Ureter (tissue), 1 donor: ENCODE results near the gene PKP3. TPM values are rescaled to one million over a fixed set of nuclear protein-coding genes. Genes with fewer than 3 reads are reported as not detected.
"Not testable (repeated sequence)": the region's sequence is repeated elsewhere in the genome, so short reads cannot be mapped to it uniquely, and the experiment has no call there.

Source experiments
- DNase-seq: peaks from one replicate; pipeline ENCODE4 v3.0.0-alpha.2; 2020; ENCODE audit warnings: low spot score
- total RNA-seq: library from RNA; stranded (reverse); gene quantifications from one replicate; pipeline ENCODE4 v1.2.4, GENCODE V29; 2023
- donor health status: DM: yes; HTN: yes; CAD: no.

Gene PKP3
- total RNA-seq, 1 donor from 2014 or later = 78.5 TPM

DNA sequence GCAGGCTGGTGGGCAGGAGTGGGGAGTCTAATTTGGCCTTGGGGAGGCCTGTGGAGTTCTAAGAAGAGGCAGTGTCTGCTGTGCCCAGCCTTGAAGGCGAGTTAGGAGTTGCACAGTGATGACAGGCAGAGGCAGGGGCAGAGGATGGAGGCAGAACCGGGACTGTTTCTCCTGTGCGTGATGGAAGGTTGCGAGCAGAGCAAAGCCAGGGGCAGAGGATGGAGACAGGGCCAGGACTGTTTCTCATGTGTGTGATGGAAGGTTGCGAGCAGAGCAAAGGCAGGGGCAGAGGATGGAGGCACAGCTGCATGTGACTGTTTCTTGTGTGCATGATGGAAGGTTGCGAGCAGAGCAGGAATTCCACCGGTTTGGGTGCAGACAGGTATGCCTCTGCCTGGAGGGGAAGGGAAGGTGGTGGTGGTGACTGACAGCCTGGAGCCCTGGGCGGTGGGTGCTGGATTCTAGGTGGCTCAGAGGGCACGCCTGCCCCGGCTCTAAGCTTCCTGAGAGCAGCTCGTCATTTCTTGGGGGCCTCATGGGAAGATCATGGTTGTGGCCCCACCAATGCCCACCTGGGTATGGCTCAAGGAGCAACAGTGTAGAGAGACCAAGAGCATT is 16.0 kb upstream of the PKP3 start:
- DNase-seq = no peak

- no peak for DNase-seq
Measured at GRCh38 chr11:379205-380094, 14.6 kb upstream of the PKP3 start.

DNA sequence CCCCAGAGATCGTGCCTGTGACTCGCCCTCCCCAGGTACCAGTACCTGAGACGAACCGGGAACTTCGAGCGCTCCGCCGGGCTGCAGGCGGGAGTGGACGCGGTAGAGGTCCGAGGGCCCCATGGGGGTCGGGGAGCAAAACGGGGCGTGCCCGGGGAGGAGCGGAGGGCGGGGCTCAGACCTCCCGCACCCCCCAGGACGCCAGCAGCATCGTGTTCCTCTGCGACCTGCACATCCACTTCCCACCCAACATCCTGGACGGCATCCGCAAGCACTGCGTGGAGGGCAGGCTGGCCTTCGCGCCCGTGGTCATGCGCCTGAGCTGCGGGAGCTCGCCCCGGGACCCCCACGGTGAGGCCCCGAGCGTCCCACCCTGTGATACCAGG is 13.9 kb upstream of the PKP3 start:
- DNase-seq = no peak

GRCh38 chr11:380491-380890 is 13.5 kb upstream of the PKP3 start:
- no peak for DNase-seq

DNA sequence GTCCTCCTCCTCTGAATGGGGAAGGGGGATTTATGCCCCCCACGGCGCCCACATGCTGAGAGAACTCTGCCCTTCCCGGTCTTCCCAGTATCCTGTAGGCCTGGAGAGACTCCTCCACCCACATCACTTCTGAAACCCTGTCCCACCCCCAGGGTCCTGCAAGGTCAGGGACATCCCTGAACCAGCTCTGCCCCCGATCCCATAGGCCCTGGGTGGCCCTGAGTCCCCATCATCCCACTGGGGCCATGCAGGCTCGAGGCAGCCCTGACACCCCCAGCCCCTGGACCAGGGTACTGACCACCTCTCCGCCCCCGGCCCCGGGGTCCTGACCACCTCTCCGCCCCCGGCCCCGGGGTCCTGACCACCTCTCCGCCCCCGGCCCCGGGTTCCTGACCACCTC is 13.0 kb upstream of the PKP3 start:
- DNase-seq = no peak

DNA sequence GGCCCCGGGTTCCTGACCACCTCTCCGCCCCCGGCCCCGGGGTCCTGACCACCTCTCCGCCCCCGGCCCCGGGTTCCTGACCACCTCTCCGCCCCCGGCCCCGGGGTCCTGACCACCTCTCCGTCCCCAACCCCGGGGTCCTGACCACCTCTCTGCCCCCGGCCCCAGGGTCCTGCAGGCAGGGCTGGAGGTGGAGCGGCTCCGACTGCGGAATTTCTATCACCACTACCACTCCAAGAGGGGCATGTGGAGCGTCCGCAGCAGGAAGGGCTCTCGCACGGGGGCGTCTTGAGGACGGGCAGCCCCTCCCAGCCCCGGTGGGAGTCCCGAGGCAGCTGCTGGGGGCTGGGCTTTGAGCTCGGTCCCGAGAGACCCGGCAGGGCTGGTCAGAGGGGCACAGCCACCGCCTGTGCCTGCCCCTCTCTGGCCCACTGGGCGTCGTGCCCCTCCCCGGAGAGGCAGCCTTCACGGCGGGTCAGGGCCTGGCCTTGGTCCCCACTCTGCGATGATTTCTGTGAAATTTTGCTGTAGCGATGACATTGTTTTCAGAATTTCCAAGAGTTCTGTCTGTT is 12.4 kb upstream of the PKP3 start:
- DNase-seq = no peak

DNA sequence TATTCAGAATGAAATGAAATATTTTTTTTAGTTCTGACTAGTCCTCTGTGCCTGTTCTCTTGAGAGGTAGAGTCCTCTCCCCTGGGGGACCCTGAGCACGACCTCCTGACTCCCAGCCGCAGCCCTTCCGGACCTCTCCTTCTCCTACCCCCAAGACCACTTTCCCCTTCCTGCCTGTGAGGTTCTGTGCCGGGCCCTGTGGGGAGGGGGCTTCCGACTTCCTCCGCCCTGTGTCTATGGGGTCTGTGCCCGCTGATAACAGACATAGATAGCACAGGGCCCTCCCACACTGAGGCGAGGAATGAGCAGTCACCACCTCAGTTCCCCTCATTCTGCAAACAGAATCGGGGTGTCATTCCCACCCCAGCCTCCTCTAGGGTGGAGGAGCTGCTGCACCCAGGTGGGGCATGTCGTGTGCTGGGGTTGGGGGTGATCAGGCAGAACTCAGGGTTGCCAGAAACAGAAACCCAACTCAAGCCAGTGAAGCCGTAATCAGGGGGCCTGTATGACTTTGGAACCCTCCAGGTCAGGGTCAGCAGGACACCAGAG is 11.9 kb upstream of the PKP3 start:
- no peak for DNase-seq

DNA sequence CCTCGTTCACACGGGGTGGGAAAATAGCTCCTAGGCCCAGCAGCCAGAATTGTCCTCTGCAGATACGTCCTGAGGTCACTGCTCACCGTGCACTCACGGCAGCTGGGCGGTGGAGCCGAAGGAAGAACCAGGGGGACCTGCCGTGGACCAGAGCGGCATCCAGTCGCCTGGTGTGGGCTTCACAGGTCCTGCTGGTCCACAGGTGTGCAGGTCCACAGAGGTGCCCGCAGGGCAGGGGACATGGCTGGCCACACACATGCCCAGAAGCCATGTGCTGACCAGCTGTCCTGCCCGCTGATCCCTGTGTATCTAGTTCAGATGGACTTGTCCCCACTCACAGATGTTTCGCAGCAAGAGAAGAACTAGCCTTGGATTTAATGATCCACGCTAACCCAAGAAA is 10.6 kb upstream of the PKP3 start:
- DNase-seq = no peak

GRCh38 chr11:384511-384910 is 9.5 kb upstream of the PKP3 start:
- DNase-seq = no peak

GRCh38 chr11:385594-386351 is 8.2 kb upstream of the PKP3 start:
- no peak for DNase-seq

DNA sequence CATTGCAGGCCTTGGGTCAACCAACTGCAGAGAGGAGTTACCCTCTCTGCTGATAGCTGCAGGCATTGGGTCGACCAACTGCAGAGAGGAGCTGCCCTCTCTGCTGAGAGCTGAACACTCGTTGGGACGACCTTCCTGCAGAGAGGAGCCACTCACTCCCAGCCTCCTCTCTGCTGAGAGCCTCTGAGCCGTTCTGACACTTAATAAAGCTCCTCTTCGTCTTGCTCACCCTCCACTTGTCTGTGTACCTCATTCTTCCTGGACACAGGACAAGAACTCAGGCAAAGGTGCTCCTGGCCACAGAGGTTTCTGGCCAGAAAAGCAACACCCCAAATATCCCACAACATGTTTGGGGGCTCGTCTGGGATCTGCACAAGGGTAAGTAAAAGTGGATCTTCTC is 7.5 kb upstream of the PKP3 start:
- no peak for DNase-seq

DNA sequence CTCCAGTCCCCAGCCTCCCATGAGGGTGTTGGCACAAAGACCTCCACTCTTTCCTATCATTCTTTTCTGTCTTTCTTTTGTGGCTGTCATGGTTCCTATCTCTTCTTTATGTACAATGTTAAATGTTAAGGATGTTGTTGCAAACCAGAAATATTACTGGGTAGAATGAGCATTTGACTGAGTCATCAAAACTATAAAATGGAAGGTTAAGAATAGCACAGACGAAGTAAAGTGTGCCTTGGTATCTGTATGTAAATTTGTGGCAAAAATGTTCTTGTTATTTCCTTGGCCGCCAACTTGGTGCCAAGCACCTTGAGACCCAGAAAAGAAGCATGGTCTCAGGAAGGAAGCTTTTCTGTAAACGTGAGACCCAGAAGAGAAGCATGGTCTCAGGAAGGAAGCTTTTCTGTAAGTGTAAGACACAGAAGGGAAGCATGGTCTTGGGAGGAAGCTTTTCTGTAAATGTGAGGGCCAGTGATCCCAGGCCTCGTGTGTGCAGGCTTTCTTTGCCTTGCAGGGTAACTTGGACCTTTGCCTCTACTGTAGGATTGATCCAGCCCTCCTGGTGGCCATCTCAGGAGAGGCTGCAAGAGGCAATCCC is 6.7 kb upstream of the PKP3 start:
- DNase-seq = no peak

DNA sequence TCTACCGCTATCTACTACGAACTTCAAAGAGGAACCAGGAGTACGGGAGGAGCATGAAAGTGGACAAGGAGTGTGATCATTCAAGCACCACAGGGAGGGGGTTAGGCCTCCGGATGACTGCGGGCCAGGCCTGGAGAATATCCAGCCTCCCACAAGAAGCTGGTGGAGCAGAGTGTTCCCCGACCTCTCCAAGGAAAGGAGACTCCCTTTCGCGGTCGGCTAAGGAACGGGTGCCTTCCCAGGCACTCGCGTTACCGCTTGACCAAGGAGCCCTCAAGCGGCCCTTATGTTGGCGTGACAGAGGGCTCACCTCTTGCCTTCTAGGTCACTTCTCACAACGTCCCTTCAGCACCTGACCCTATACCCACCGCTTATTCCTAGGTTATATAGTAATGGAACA is 4.6 kb upstream of the PKP3 start:
- not testable (repeated sequence) for DNase-seq

DNA sequence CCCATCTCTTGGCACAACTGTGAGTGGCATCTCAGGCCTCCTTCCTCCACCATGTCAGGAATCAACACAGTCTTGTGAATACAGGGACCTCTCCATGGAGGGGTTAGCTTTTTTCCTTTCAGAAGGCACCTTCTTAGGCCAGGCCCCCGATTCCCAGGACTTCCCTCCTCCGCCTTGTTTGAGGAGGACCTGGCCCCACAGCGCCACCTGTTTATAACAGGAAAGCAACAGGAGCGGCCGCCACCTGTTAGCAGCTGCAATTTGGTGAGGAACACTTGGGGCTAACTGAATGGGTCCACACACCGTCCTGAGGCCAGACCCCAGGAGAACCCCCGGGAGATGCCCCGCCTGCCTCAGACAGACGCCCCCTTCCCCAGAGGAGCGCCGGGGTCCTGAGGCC is 3.8 kb upstream of the PKP3 start:
- no peak for DNase-seq

DNA sequence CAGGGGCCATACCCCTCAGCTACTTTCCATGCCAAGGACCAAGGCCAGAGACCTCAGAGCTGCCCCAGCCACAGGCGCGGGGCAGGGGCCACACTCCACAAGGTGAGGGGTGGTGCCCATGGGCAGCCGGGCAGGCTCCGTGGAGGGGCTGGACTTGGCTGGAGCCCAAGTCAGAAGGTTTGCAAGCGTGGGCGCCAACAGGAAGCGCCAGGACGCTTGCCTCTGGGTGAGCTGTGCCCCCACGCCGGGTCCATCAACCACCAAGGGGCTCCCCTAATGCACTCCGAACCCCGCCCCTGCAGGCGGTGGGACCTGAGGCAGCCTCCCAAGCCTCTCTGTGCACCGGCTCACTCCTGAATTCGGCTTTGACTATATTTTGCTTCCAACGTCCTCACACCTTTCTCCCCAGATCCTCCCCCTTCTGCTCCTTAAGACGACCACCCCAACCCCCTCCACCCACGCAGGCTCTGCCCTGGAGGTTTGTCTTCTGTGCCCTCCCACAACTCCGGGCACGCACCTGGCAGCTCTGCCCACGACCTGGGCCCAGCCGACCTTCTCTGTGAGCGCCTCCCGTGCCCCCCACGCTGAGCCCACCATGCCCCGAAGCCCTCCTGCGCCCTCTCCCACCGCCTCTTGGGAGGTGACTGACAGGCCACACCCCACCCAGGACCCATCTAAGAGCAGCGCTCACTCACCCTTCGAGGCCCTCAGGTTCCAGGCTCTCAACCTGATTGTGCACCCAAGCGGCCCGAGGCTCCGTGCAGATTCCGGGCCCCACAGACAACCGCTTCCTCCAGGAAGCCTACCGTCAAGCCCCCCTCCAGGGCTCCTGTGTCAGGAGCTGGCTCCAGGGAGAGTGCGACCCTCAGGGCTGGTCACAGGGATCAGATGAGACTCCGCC is 2.6 kb upstream of the PKP3 start:
- DNase-seq = no peak

DNA sequence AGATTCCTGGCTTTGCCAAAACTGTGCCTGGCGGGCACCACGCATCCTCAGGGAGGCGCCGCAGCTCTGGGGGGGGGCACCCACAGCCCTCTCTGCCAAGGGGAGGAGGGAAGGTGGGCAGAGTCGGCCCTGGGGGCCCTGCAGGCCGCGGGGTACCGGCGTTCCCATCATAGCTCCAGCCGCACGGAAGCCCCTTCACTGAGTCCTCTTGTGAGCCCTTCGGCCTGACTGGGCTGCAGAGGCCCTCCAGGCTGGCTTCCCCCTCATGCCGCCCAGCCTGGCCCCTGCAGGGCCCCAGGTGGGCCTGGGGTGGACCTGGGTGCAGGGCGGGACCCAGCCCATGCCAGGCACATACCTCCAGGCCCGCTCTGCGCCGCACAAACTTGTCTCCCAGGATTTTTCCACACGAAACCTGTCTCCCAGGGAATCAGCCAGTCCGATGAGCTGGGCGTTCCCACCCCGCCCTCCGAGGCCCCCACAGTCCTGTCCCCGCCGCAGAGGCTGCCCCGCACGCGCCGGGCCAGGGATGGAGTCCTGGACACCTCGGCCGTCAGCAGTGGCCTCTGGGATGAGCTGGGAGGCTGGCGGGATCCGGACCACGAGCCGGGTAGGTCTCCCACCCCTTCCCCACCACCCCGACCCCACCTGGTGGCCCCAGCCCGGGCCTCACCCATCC is 1.8 kb upstream of the PKP3 start:
- no peak for DNase-seq

DNA sequence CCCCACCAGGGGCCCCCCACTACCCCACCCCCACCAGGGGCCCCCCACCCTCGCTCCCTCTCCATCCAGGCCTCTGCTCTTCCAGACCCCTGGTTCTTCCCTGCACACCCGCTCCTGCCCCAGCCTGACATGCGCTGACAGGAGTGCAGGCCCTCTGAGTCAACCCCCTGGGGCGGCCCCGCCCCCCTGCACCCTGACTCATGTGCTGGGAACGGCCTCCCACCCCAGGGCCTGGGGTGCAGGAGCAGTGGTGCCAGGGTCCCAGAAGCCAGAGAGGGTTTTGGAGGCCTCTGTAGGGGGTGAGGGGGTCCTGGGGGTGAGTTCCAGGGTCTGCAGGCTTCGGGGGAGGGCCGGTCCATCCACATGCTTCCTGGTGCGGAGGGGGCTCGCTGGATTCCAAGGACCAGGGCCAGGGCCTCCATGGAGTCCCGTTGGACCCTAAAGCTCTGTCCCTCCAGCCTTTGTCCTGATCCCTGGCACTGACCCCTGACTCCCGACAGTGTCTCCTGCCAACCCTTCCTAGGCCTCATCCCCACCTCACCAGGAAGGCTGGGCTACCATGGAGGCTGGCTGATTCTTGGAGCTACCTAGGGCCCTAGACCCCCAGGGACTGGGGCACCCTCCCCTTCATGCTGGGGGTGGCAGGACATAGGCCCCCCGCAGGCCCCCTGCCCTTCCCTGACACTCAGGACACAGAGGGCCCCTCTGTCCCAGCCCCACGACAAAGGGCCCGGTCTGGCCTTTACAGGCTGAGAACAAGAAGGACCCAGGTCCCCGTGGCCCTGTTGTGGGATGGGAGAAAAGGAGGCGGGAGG is 583 bp upstream of the PKP3 start:
- peak; percentile 88 for DNase-seq

DNA sequence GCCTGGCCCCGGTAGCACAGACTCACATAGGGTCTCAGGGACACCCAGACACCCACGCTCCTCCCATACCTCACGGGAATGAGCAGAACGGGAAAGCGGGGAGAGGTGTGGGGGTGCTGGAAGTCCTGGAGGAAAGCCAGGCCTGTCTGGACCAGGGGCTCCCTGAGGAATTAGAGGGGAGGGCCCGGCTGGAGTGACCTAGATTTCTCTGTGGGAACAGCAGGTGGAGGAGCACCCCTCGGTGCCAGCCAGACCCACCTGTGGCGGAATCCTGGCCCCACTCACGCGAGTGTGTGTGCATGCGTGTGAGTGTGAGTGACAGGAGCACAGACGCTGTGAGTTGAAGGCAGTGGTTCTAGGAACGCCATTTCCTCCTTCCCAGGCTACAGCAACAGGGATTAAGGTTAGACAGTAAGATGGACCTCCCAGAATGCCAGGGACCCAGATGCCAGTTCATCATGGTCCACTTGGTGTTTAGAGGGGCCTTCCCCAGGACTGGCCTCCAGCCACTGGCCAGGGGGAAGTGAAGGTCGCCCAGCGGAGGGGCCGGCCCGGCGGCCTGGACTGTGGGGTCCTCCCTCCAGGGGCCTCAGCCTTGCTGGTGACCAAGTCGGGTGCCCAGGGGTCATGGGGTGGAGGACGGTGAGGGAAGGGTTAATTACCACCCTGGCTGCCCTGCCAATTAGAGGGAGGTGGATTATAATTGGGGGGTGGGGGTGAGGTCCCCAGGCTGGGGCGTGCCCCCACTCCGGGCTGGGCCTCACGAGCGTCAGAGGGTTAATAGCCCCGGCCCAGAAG is 1.0 kb downstream of the PKP3 start:
- no peak for DNase-seq
